ENCODE data around the gene HHAT. TPM values are rescaled to one million over a fixed set of nuclear protein-coding genes. Genes with fewer than 3 reads are reported as not detected.
A peak's percentile ranks its signal among the peaks of the same experiment; 100 is the strongest.

Gene HHAT
- total RNA-seq, 4 donors from 2014 or later = 2.2 to 11.6 (median 7.3) TPM

DNA sequence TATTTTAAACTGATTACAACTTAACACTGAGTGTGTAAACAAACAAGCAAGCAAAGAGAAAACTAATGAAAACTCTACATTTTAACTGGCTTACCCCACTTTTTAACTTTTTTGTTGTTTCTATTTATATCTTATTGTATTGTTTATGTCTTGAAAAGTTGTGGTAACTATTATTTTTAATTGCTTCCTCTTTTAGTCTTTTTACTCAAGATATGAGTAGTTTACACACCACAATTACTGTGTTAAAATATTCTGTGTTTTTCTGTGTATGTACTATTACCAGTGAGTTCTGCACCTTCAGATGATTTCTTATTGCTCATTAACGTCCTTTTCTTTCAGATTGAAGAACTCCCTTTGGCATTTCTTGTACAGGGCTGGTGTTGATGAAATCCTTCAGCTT is 4.7 kb upstream of the HHAT start:
- H3K27ac ChIP-seq = no peak overlapping the region
- no peaks in the 10 kb centered on the region for H3K9me3 ChIP-seq
- TF ChIP-seq POLR2A (IDR thresholded peaks at IDR 0.05) = no peak
- no peak for TF ChIP-seq EP300 (IDR thresholded peaks at IDR 0.05; ENCODE audit: low read depth)
- TF ChIP-seq POLR2AphosphoS5 (IDR thresholded peaks at IDR 0.05) = no peak
- TF ChIP-seq, protein P1, sequence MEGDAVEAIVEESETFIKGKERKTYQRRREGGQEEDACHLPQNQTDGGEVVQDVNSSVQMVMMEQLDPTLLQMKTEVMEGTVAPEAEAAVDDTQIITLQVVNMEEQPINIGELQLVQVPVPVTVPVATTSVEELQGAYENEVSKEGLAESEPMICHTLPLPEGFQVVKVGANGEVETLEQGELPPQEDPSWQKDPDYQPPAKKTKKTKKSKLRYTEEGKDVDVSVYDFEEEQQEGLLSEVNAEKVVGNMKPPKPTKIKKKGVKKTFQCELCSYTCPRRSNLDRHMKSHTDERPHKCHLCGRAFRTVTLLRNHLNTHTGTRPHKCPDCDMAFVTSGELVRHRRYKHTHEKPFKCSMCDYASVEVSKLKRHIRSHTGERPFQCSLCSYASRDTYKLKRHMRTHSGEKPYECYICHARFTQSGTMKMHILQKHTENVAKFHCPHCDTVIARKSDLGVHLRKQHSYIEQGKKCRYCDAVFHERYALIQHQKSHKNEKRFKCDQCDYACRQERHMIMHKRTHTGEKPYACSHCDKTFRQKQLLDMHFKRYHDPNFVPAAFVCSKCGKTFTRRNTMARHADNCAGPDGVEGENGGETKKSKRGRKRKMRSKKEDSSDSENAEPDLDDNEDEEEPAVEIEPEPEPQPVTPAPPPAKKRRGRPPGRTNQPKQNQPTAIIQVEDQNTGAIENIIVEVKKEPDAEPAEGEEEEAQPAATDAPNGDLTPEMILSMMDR (IDR thresholded peaks at IDR 0.05) = no peak
- no peak overlapping the region for H3K4me3 ChIP-seq
- 60 to 100% methylated on average over 1 of the region's 1 CpG for WGBS, 2 donors (ENCODE audit: low coverage in 1 of 2)
- no peak for DNase-seq
- peaks cover 4 to 9% (median 7%) of the 10 kb centered on the region in 4 donors for H3K4me1 ChIP-seq
- in situ Hi-C loops (cut with MboI; ENCODE audit: low pct_ligation_motif_present in 1 of 4, low pct_unique_long_range_greater_than_20kb in 1 of 4, low sequenced_read_pairs in 3 of 4) (loop anchor here in 2 of 4 donors (25.0 kb wide), 2 partner anchors 187 to 462 kb away; no protein-coding TSS in a partner anchor), intact Hi-C loops (cut with DNase I; ENCODE audit: low total_unique reads) (no loop called here)
- H3K36me3 ChIP-seq = peaks cover 0 to 3% (median 0%) of the 10 kb centered on the region in 4 donors
- H3K27me3 ChIP-seq = no peaks in the 10 kb centered on the region

DNA sequence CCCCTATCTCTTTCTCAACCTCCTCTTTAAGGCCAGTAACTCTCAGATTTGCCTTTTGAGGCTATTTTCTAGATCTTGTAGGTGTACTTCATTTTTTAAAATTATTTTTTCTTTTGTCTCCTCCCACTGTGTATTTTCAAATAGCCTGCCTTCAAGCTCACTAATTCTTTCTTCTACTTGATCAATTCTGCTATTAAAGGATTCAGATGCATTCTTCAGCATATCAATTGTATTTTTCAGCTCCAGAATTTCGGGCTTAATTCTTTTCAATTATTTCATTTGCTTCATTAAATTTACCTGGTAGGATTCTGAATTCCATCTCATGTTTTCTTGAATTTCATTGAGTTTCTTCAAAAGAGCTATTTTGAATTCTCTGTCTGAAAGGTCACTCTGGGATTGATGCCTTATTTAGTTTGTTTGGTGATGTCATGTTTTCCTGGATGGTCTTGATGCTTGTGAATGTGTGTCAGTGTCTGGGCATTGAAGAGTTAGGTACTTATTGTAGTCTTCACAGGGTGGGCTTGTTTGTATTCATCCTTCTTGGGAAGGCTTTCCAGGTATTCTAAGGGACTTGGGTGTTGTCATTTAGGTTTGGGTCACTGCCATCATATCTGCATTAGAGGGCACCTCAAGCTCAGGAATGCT is 3.6 kb upstream of the HHAT start:
- Histone ChIP-seq H3K36me3 (peaks cover 0 to 3% (median 0%) of the 10 kb centered on the region in 4 donors), H3K9me3 (no peaks in the 10 kb centered on the region), H3K27ac (no peak overlapping the region), H3K4me1 (peaks cover 4 to 17% (median 11%) of the 10 kb centered on the region in 4 donors), H3K27me3 (no peaks in the 10 kb centered on the region), H3K4me3 (no peak overlapping the region)
- WGBS, 2 donors (ENCODE audit: low coverage in 1 of 2) = 88 to 92% methylated on average over 1 of the region's 1 CpG
- in situ Hi-C loops (cut with MboI; ENCODE audit: low pct_ligation_motif_present in 1 of 4, low pct_unique_long_range_greater_than_20kb in 1 of 4, low sequenced_read_pairs in 3 of 4) = no loop called here
- no peak for DNase-seq
- intact Hi-C loops (cut with DNase I; ENCODE audit: low total_unique reads) = no loop called here
- TF ChIP-seq EP300 (IDR thresholded peaks at IDR 0.05; ENCODE audit: low read depth) (no peak), POLR2AphosphoS5 (IDR thresholded peaks at IDR 0.05) (no peak), POLR2A (IDR thresholded peaks at IDR 0.05) (no peak)
- TF ChIP-seq, protein P1 (IDR thresholded peaks at IDR 0.05) = no peak

DNA sequence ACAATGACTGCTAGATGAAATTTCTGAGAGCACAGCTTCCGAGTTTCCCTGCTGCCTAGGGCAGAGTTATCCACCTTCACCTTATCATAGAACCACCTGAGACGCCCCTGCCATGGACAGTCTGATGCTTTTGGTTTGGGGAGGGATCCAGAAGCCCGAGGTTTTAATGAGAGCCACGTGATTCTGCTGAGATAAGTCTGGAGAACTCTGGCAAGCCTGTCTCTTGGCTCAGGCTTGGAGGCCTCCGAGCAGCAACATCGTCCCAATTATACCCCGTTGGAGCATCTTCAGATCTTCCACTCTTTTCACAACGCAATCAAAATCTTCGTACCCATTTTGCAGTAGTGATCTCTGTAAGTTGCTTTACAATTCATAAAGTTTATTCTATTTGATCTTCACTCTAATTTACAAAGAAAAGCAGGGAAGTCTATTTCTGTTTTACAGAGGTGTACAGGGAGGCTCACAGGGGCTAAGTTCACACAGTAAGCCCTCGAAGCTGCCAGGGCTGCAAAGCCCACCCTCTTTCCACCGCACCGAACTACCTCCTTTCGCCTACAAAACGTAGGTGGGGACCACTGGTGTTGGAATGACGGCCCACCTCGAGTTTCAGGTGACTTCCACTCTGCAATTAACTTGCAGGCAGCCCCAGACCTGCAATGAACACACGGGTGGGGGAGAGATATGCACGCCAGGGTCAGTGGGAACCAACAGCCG is 513 bp upstream of the HHAT start:
- in situ Hi-C loops (cut with MboI; ENCODE audit: low pct_ligation_motif_present in 1 of 4, low pct_unique_long_range_greater_than_20kb in 1 of 4, low sequenced_read_pairs in 3 of 4) = no loop called here

DNA sequence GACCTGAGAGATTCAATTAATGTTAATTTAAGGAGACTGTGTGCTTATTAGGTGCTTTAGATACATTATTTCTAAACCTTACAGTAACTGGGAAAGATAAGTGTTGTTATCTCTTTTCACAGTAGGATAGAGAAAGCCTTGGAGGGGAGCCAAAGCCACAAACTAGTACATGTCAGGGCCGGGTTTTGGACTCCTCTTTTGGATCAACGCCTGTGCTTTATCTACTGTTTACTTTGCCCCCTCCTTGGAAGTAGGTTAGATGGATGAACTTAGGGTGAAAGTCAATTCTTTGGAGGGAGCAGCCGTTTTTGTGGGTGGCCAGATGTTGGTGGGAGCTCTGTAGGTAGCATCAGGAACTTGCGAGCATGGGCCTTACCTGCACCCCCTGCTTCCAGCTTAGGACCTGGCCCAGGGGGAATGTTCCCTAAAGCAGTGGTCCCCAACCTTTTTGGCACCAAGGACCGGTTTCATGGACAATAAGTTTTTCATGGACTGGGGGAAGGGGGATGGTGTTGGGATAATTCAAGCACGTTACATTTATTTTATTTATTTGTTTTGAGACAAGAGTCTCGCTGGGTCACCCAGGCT is 1.7 kb downstream of the HHAT start:
- H3K4me3 ChIP-seq = no peak overlapping the region
- H3K27me3 ChIP-seq = no peaks in the 10 kb centered on the region
- H3K27ac ChIP-seq = no peak overlapping the region
- DNase-seq = no peak
- in situ Hi-C loops (cut with MboI; ENCODE audit: low pct_ligation_motif_present in 1 of 4, low pct_unique_long_range_greater_than_20kb in 1 of 4, low sequenced_read_pairs in 3 of 4) = no loop called here
- TF ChIP-seq EP300 (IDR thresholded peaks at IDR 0.05; ENCODE audit: low read depth) (no peak), POLR2A (IDR thresholded peaks at IDR 0.05) (no peak), POLR2AphosphoS5 (IDR thresholded peaks at IDR 0.05) (no peak)
- TF ChIP-seq, protein P1 (IDR thresholded peaks at IDR 0.05) = no peak
- no peaks in the 10 kb centered on the region for H3K36me3 ChIP-seq
- no peaks in the 10 kb centered on the region for H3K9me3 ChIP-seq
- 67 to 69% methylated on average over 4 to 7 of the region's 7 CpGs for WGBS, 2 donors (ENCODE audit: low coverage in 1 of 2)
- intact Hi-C loops (cut with DNase I; ENCODE audit: low total_unique reads) = no loop called here
- H3K4me1 ChIP-seq = peaks cover 4 to 19% (median 12%) of the 10 kb centered on the region in 4 donors

More for the DNA sequence above, 513 bp upstream of the HHAT start:
- Histone ChIP-seq H3K27ac (peak overlapping the region; percentile 92 to 97 (median 94)), H3K4me1 (peaks cover 4 to 19% (median 12%) of the 10 kb centered on the region in 4 donors), H3K36me3 (peaks cover 0 to 1% (median 0%) of the 10 kb centered on the region in 4 donors), H3K27me3 (no peaks in the 10 kb centered on the region), H3K4me3 (peak overlapping the region; percentile 67 to 90 (median 82)), H3K9me3 (no peaks in the 10 kb centered on the region)
- intact Hi-C loops (cut with DNase I; ENCODE audit: low total_unique reads) = no loop called here
- WGBS, 2 donors (ENCODE audit: low coverage in 1 of 2) = 28 to 34% methylated on average over 8 to 19 of the region's 19 CpGs
- no peak for DNase-seq
- TF ChIP-seq, protein P1 (IDR thresholded peaks at IDR 0.05) = no peak
- no peak for TF ChIP-seq EP300 (IDR thresholded peaks at IDR 0.05; ENCODE audit: low read depth)

All from transverse colon (tissue), 4 donors.